ENCODE measurements around the gene MORC3. TPM values are rescaled to one million over a fixed set of nuclear protein-coding genes. Genes with fewer than 3 reads are reported as not detected.

Gene MORC3
- total RNA-seq, 1 donor from 2014 or later, result 24.5 TPM

DNA sequence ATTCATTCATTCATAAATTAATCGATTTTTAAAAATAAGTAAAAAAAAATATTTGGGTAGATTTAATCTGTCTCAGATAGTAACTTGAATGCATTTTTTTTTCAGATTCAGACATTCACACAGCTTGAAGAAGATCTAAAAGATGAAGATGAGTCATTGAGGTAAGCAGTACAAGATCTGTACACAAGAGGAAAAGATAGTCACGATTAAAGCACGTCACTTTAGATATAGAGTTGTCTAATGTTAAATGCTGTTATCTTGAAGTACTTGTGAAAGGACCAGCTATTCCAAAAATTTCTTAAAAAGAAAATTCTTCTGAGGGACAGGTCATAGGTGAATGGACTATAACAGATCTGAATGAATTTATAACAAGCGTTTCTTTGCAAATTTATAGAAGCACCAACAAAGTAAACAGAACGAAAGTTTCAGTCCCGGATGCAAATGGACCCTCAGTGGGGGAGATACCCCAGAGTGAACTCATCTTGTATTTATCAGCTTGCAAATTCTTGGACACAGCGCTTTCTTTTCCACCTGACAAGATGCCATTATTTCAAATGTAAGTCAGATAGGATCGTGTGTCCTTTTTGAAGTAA is 31.2 kb upstream of the MORC3 start:
- Mint-ChIP-seq H3K4me3 (peak overlapping the region; percentile 5), H3K4me1 (peaks cover 24% of the 10 kb centered on the region)

DNA sequence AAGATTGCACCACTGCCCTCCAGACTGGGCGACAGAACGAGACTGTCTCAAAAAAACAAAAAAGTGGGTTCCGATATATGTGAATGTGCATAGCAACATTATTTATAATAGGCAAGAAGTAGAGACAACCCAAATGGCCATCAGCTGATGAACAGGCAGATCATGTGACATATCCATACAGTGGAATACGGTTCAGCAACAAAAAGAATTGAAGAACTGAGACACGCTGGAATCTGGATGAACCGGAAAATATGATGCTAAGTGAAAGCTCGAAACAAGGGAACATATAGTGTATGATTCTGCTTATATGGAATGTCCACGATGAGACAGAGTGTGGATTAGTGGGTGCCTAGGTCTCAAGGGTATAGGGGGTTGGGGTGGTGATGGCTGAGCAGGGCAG is 28.5 kb upstream of the MORC3 start:
- Mint-ChIP-seq H3K27ac (ENCODE audit: unreplicated experiment) (no peak overlapping the region), H3K9me3 (peaks cover 4% of the 10 kb centered on the region), H3K27me3 (ENCODE audit: low read depth) (no peaks in the 10 kb centered on the region), H3K4me3 (no peak overlapping the region), H3K4me1 (peaks cover 24% of the 10 kb centered on the region), H3K36me3 (ENCODE audit: low read depth) (peaks cover 12% of the 10 kb centered on the region)
- TF ChIP-seq, protein P1, sequence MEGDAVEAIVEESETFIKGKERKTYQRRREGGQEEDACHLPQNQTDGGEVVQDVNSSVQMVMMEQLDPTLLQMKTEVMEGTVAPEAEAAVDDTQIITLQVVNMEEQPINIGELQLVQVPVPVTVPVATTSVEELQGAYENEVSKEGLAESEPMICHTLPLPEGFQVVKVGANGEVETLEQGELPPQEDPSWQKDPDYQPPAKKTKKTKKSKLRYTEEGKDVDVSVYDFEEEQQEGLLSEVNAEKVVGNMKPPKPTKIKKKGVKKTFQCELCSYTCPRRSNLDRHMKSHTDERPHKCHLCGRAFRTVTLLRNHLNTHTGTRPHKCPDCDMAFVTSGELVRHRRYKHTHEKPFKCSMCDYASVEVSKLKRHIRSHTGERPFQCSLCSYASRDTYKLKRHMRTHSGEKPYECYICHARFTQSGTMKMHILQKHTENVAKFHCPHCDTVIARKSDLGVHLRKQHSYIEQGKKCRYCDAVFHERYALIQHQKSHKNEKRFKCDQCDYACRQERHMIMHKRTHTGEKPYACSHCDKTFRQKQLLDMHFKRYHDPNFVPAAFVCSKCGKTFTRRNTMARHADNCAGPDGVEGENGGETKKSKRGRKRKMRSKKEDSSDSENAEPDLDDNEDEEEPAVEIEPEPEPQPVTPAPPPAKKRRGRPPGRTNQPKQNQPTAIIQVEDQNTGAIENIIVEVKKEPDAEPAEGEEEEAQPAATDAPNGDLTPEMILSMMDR (conservative IDR thresholded peaks at IDR 0.05), result no peak
- no peak for DNase-seq (ENCODE audit: low read depth, low spot score)

More for the DNA sequence above, 31.2 kb upstream of the MORC3 start:
- Mint-ChIP-seq H3K36me3 (ENCODE audit: low read depth) (peaks cover 12% of the 10 kb centered on the region), H3K9me3 (peaks cover 4% of the 10 kb centered on the region), H3K27me3 (ENCODE audit: low read depth) (no peaks in the 10 kb centered on the region), H3K27ac (ENCODE audit: unreplicated experiment) (peak overlapping the region; percentile 3)
- TF ChIP-seq, protein P1 (conservative IDR thresholded peaks at IDR 0.05), result no peak
- DNase-seq (ENCODE audit: low read depth, low spot score), result no peak

DNA sequence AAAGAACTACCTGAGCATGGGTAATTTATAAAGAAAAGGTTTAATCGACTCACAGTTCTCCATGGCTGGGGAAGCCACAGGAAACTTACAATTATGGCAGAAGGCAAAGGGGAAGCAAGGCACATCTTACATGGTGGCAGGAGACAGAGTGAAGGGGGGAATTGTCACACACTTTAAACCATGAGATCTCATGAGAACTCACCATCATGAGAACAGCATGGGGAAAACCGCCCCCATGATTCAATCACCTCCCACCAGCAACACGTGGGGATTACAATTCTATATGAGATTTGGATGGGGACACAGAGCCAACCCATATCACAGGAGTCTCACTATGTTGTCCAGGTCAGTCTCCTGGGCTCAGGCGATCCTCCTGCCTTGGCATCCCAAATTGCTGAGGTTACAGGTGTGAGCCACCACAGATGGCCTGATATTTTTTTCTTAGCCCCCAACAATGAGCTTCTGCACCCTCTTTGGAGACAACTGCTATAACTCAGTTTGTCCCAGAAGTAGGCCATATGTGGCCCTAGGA is 22.5 kb upstream of the MORC3 start:
- peaks cover 3% of the 10 kb centered on the region for H3K36me3 Mint-ChIP-seq (ENCODE audit: low read depth)
- TF ChIP-seq, protein P1 (conservative IDR thresholded peaks at IDR 0.05), result no peak
- H3K9me3 Mint-ChIP-seq, result no peaks in the 10 kb centered on the region
- no peak for DNase-seq (ENCODE audit: low read depth, low spot score)
- no peaks in the 10 kb centered on the region for H3K27me3 Mint-ChIP-seq (ENCODE audit: low read depth)
- H3K27ac Mint-ChIP-seq (ENCODE audit: unreplicated experiment), result no peak overlapping the region
- H3K4me1 Mint-ChIP-seq, result no peaks in the 10 kb centered on the region
- no peak overlapping the region for H3K4me3 Mint-ChIP-seq

DNA sequence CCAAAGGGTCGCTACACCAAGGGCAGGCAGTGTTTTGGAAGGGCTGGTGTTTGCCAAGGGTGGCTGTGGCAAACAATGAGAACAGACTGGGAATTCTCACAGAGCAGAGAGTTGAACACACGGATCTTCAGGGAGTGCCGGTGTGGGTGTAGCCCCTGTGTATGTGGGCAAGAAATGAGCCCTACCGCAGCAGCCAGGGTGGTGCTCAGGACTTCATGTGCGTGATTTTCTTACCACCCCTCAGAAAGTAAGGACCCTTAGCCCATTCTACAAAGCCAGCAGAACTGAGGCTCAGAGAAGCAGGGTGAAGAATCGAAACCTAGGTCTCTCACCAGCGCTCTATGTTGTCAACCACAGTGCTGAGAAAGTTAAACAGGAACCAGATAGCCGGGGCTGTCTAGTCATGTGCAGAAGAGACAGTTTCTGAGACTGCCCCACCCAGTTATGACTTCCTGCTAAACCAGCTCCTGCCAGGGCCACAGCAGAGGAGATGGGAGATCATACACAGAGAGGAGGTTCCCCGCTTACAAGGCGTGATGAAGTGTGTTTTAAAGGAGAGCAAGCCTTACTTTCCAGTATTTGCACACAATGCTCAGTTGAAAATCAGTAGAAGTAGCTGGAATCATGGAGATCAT is 21.9 kb upstream of the MORC3 start:
- DNase-seq (ENCODE audit: low read depth, low spot score), result no peak
- Mint-ChIP-seq H3K9me3 (no peaks in the 10 kb centered on the region), H3K4me1 (no peaks in the 10 kb centered on the region), H3K36me3 (ENCODE audit: low read depth) (peaks cover 3% of the 10 kb centered on the region), H3K27me3 (ENCODE audit: low read depth) (no peaks in the 10 kb centered on the region), H3K4me3 (no peak overlapping the region), H3K27ac (ENCODE audit: unreplicated experiment) (no peak overlapping the region)
- TF ChIP-seq, protein P1 (conservative IDR thresholded peaks at IDR 0.05), result no peak

DNA sequence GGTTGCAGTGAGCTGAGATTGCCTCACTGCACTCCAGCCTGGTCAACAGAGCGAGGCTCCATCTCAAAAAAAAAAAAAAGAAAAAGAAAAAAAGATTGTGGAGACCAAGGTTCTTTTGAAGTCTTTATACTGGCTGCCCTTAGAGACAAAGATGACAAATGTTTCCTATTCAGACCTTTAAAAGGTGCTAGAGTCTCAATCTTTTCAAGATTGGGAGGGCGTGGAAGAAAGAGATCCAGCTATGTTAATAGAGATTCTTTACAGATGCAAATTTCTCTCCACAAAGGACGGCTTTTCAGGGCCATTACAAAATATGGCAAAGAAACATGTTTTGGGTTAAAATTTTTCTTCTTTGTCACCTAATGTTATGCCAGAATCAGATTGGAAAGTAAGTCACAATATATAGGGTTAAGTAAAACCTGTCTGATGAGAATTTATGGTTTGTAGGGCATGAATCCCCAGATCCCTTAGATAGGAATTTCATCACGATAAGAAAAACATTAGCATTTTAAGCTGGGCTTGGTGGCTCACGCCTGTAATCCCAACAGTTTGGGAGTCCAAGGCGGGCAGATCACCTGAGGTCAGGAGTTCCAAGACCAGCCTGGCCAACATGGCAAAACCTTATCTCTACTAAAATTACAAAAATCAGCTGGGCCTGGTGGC is 13.0 kb upstream of the MORC3 start:
- H3K27me3 Mint-ChIP-seq (ENCODE audit: low read depth), result no peaks in the 10 kb centered on the region
- TF ChIP-seq, protein P1 (conservative IDR thresholded peaks at IDR 0.05), result no peak
- no peaks in the 10 kb centered on the region for H3K36me3 Mint-ChIP-seq (ENCODE audit: low read depth)
- no peak overlapping the region for H3K4me3 Mint-ChIP-seq
- DNase-seq (ENCODE audit: low read depth, low spot score), result no peak
- no peaks in the 10 kb centered on the region for H3K4me1 Mint-ChIP-seq
- peaks cover 8% of the 10 kb centered on the region for H3K9me3 Mint-ChIP-seq
- no peak overlapping the region for H3K27ac Mint-ChIP-seq (ENCODE audit: unreplicated experiment)
